ENCODE results near the gene NUDT14. TPM values are rescaled to one million over a fixed set of nuclear protein-coding genes. Genes with fewer than 3 reads are reported as not detected.

The NUDT14 gene
- total RNA-seq, 1 experiment from 2014 or later: 26.1 TPM

DNA sequence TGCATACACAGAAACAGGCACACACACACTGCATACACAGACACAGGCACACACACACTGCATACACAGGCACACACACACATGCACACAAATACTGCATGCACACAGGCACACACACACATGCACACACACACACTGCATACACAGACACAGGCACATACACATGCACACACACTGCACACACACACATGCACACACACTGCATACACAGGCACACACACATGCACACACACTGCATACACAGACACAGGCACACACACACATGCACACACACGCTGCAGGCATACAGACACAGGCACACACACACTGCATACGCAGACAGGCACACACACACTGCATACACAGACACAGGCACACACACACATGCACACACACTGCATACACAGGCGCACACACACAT, 34.5 kb upstream of the NUDT14 start:
- BruUV-seq (replicated peaks): no TSS peak
- intact Hi-C loops (cut with micrococcal nuclease): no loop called here
- no peak for TF ChIP-seq CTCF (IDR thresholded peaks at IDR 0.05; ENCODE audit: unreplicated experiment)
- Mint-ChIP-seq H3K36me3 (ENCODE audit: insufficient read depth, unreplicated experiment) (peaks cover 40% of the 10 kb centered on the region), H3K4me3 (ENCODE audit: unreplicated experiment) (no peak overlapping the region), H3K9me3 (ENCODE audit: unreplicated experiment) (no peaks in the 10 kb centered on the region), H3K27me3 (ENCODE audit: insufficient read depth, unreplicated experiment) (no peaks in the 10 kb centered on the region), H3K4me1 (ENCODE audit: insufficient read depth, unreplicated experiment) (no peaks in the 10 kb centered on the region), H3K27ac (ENCODE audit: low read depth, unreplicated experiment) (no peak overlapping the region)
- ChIA-PET POLR2A (no interaction called here), CTCF (no interaction called here)
- no peak for DNase-seq (ENCODE audit: unreplicated experiment)

GRCh38 chr14:105214324-105214915, 33.3 kb upstream of the NUDT14 start:
- CTCF ChIA-PET: interaction anchor here (0.6 to 1.8 kb wide), 2 partner anchors 11 to 175 kb away, joined by 3 to 11 read pairs; no protein-coding TSS in a partner anchor
- Mint-ChIP-seq H3K27me3 (ENCODE audit: insufficient read depth, unreplicated experiment) (no peaks in the 10 kb centered on the region), H3K4me3 (ENCODE audit: unreplicated experiment) (no peak overlapping the region), H3K27ac (ENCODE audit: low read depth, unreplicated experiment) (no peak overlapping the region), H3K36me3 (ENCODE audit: insufficient read depth, unreplicated experiment) (peaks cover 39% of the 10 kb centered on the region), H3K9me3 (ENCODE audit: unreplicated experiment) (no peaks in the 10 kb centered on the region), H3K4me1 (ENCODE audit: insufficient read depth, unreplicated experiment) (no peaks in the 10 kb centered on the region)
- POLR2A ChIA-PET: interaction anchor here (0.6 kb wide), 1 partner anchor 533 kb away, joined by 3 read pairs; no protein-coding TSS in a partner anchor
- intact Hi-C loops (cut with micrococcal nuclease): no loop called here
- BruUV-seq (replicated peaks): no TSS peak
- no peak for DNase-seq (ENCODE audit: unreplicated experiment)
- TF ChIP-seq CTCF (IDR thresholded peaks at IDR 0.05; ENCODE audit: unreplicated experiment): no peak

GRCh38 chr14:105213361-105213760, 32.2 kb upstream of the NUDT14 start:
- Mint-ChIP-seq H3K27me3 (ENCODE audit: insufficient read depth, unreplicated experiment) (no peaks in the 10 kb centered on the region), H3K27ac (ENCODE audit: low read depth, unreplicated experiment) (no peak overlapping the region)
- intact Hi-C loops (cut with micrococcal nuclease): no loop called here

More at GRCh38 chr14:105213361-105213760, 32.2 kb upstream of the NUDT14 start:
- Mint-ChIP-seq H3K4me3 (ENCODE audit: unreplicated experiment) (no peak overlapping the region), H3K36me3 (ENCODE audit: insufficient read depth, unreplicated experiment) (peaks cover 36% of the 10 kb centered on the region), H3K9me3 (ENCODE audit: unreplicated experiment) (no peaks in the 10 kb centered on the region), H3K4me1 (ENCODE audit: insufficient read depth, unreplicated experiment) (no peaks in the 10 kb centered on the region)
- no peak for DNase-seq (ENCODE audit: unreplicated experiment)
- TF ChIP-seq CTCF (IDR thresholded peaks at IDR 0.05; ENCODE audit: unreplicated experiment): no peak
- POLR2A ChIA-PET: no interaction called here
- CTCF ChIA-PET: interaction anchor here (0.6 to 1.8 kb wide), 2 partner anchors 10 to 1122 kb away, joined by 3 to 11 read pairs; no protein-coding TSS in a partner anchor
- BruUV-seq (replicated peaks): no TSS peak
